ENCODE data around the gene ARHGEF28.

- TF ChIP-seq, protein P1, sequence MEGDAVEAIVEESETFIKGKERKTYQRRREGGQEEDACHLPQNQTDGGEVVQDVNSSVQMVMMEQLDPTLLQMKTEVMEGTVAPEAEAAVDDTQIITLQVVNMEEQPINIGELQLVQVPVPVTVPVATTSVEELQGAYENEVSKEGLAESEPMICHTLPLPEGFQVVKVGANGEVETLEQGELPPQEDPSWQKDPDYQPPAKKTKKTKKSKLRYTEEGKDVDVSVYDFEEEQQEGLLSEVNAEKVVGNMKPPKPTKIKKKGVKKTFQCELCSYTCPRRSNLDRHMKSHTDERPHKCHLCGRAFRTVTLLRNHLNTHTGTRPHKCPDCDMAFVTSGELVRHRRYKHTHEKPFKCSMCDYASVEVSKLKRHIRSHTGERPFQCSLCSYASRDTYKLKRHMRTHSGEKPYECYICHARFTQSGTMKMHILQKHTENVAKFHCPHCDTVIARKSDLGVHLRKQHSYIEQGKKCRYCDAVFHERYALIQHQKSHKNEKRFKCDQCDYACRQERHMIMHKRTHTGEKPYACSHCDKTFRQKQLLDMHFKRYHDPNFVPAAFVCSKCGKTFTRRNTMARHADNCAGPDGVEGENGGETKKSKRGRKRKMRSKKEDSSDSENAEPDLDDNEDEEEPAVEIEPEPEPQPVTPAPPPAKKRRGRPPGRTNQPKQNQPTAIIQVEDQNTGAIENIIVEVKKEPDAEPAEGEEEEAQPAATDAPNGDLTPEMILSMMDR (IDR thresholded peaks at IDR 0.05; ENCODE audit: borderline replicate concordance, extremely low read depth, low read length, poor library complexity, severe bottlenecking) = no peak
- TF ChIP-seq EZH2 (IDR thresholded peaks at IDR 0.05; ENCODE audit: borderline replicate concordance, low read depth, low read length, severe bottlenecking) = no peak
Measured at GRCh38 chr5:73791389-73791788, 165.4 kb downstream of the ARHGEF28 start.

All from DND-41 (cell line).